HG03565 (cell line): ENCODE results near the gene C1orf174.

Experiments
- ATAC-seq: cut with Tn5 transposase; IDR thresholded peaks from one replicate; pipeline ENCODE4 v1.9.1; 2021; ENCODE audit warnings: mild to moderate bottlenecking, moderate library complexity; ENCODE audit not compliant: unreplicated experiment

C1orf174 gene

GRCh38 chr1:3898475-3898735 lies 1.7 kb downstream of the C1orf174 start:
- no peak for ATAC-seq

GRCh38 chr1:3896396-3897000 lies 3.6 kb downstream of the C1orf174 start:
- no peak for ATAC-seq

GRCh38 chr1:3895951-3896325 lies 4.1 kb downstream of the C1orf174 start:
- no peak for ATAC-seq

- ATAC-seq = no peak
These were observed 4.7 kb downstream of the C1orf174 start for GRCh38 chr1:3895279-3895950.

- ATAC-seq = no peak
These were observed 5.3 kb downstream of the C1orf174 start for GRCh38 chr1:3894626-3895278.

GRCh38 chr1:3893190-3893589 lies 6.9 kb downstream of the C1orf174 start:
- ATAC-seq = no peak

- ATAC-seq = no peak
These were observed 7.3 kb downstream of the C1orf174 start for GRCh38 chr1:3892748-3893147.

- no peak for ATAC-seq
These were observed 8.7 kb downstream of the C1orf174 start for GRCh38 chr1:3891329-3891865.

GRCh38 chr1:3890389-3891328 lies 9.4 kb downstream of the C1orf174 start:
- ATAC-seq = no peak

GRCh38 chr1:3889936-3890335 lies 10.1 kb downstream of the C1orf174 start:
- no peak for ATAC-seq

GRCh38 chr1:3888301-3888700 lies 11.8 kb downstream of the C1orf174 start:
- ATAC-seq = no peak

GRCh38 chr1:3886691-3887090 lies 13.4 kb downstream of the C1orf174 start:
- no peak for ATAC-seq

GRCh38 chr1:3886106-3886670 lies 13.9 kb downstream of the C1orf174 start:
- no peak for ATAC-seq

- no peak for ATAC-seq
These were observed 14.5 kb downstream of the C1orf174 start for GRCh38 chr1:3885611-3886010.

GRCh38 chr1:3884966-3885365 lies 15.1 kb downstream of the C1orf174 start:
- ATAC-seq = no peak

- ATAC-seq = no peak
These were observed 16.7 kb downstream of the C1orf174 start for GRCh38 chr1:3883194-3883925.

GRCh38 chr1:3881193-3881480 lies 18.9 kb downstream of the C1orf174 start:
- no peak for ATAC-seq

GRCh38 chr1:3880429-3881192 lies 19.5 kb downstream of the C1orf174 start:
- ATAC-seq = no peak

GRCh38 chr1:3879787-3880428 lies 20.2 kb downstream of the C1orf174 start:
- no peak for ATAC-seq
